ENCODE results near the gene CUL3.

CUL3 gene

DNA sequence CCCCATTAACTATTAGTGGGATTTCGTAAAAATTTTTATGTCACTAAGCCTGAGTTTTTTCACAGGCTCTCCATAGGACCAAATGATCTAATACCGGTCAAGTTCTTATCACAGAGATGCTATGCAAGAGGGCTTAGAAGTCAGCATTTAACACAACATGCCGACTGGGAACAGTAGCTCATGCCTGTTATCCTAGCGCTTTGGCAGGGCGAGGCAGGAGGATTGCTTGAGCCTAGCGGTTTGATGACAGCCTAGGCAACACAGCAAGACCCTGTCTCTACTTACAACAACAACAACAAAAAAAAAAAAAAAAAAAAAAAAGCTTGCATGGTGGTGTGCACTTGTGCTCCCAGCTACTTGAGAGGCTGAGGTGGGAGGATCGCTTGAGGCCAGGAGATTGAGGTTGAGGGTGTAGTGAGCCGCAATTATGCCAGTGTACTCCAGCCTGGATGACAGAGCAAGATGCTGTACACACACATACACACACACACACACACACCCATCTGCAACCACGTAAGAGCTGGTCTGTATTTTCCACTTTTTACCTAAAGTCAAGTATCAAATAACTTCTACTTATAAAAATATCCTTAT lies 115.7 kb downstream of the CUL3 start:
- no peak for DNase-seq (ENCODE audit: low read depth)

DNA sequence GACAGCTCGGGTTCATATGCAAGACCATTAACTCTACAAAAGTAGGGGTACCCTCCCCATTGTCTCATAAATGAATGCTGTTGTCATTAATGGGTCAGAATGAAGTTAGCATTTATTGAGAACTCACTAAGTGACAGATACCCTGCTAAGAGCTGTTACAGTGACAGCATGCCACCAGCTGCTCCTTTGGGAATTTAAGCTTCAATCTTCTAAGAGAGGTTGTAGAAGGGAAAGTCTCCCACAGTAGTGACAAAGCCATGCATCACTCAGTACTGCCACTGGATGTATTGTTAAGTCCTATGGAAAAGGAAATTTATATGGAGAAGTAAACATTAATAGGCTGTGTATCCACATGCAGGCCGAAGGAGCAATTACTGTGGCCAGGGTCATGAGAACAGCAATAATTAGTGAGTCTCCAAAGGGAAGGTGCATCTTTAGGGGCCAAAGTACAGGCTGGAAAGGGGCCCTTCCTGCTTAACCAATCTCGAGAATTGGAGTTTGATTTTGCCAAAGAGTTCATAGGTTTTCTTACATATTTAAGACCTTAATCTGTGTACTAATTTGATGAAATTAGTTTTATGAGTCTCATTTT lies 118.8 kb downstream of the CUL3 start:
- no peak for DNase-seq (ENCODE audit: low read depth)

DNA sequence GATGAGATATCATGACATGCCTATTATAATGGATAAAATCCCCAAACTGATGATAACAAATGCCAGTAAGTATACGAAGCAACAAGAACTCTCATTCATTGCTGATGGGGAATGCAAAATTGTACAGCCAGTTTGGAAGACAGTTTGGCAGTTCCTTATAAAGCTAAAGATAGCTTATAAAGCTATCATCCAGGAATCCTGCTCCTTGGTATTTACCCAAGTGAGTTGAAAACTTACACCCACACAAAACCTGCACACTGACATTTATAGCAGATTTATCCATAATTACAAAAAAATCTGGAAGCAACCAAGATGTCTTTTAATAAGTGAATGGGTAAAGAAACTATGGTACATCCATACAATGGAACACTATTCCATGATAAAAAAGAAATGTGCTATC lies 123.8 kb downstream of the CUL3 start:
- no peak for DNase-seq (ENCODE audit: low read depth)

DNA sequence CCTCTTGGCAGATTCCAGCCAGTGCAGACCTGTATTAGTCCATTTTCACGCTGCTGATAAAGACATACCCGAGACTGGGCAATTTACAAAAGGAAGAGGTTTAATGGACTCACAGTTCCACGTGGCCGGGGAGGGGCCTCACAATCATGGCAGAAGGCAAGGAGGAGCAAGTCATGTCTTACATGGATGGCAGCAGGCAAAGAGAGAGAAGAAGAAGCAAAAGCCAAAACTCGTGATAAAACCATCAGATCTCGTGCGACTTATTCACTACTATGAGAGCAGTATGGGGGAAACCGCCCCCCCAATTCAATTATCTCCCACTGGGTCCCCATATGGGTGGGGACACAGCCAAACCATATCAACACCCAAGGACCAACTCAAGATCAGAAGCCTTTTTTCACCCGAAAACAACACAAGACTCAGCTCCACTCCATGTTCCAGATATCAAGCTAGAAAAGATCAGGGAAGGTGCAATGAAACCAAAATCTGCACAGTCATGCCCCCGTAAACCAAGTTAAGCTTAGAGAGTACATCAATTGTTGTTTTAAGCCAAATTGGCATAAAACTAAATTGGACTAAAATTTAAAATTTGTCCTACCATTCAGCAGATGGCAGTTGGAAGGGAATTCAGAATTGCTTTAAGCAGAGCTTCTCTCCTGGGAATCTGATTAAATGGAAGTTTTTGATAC lies 127.6 kb downstream of the CUL3 start:
- no peak for DNase-seq (ENCODE audit: low read depth)

DNA sequence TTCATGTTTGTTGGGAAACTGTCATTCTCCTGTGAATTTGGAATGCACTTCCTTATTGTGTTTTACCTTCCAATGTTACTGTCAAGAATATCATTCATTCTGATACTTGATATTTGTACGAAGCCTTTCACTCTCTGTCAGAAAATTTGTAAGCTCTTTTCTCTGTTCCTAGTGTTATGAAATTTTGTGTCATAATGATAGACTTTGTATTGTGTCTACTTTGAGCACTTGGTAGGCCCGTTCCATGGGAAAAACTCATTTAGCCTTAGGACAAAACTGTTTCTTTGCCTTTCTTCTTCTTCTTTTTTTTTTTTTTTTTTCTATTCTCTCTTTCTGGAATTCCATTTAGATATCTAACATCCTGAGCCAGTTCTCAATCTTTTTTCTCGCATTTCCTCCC lies 131.3 kb downstream of the CUL3 start:
- DNase-seq (ENCODE audit: low read depth): no peak

DNA sequence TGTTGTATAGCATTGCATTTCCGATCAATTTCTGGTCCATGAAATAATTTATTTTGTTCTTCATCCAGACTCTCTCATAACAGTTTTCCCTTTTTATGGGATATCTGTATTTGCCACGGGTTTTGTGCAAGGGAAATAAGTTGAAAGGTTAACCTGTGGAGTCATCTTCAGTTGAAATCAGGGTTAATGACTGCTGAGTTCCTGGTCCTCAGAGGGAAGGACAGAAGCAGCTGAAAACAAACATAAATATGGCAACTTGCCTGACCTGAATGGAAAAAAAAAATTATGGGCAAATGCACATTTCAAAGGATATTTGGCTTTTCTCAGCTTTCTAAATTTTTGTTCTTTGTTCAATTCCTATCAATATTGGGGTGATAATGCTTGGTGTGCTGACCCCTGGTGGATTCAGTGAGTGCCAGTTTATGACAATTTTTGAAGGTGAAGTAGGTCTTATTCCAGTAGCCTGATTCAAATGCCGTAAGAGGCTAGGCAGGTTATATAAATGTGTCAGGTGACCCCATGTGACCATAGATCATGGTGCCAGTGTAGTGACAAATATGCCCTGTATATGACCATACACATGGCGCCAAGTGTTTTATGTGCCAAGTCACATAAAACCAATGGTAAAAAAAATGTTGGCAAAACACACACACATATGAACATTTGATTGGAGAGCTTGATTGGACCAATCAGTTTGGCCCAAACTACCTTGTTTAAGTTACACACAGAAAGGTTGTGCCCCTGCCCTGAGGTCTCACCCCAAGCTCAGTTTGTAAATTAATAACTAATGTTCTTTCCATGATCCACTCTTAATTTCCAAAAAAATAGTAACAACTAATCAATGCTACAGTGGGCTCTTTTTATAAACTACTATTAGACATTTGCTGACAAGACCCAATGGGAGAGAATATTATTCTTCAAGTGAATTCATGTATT lies 135.7 kb downstream of the CUL3 start:
- DNase-seq (ENCODE audit: low read depth): no peak

DNA sequence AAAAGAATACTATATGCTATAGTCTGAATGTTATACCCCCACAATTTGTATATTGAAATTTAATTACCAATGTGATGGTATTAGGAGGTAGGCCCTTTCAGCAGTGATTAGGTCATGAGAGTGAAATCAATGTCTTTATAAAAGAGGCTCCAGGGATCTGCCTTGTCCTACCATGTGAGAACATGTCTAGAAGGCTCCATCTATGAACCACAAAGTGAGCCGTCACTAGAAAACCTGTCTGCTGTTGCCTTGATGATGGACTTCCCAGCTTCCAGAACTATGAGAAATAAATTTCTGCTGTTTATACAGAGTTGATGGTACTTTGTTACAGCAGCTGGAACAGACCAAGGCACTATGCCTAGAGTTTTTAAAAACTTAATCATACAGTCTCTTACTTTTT lies 136.9 kb downstream of the CUL3 start:
- no peak for DNase-seq (ENCODE audit: low read depth)

DNA sequence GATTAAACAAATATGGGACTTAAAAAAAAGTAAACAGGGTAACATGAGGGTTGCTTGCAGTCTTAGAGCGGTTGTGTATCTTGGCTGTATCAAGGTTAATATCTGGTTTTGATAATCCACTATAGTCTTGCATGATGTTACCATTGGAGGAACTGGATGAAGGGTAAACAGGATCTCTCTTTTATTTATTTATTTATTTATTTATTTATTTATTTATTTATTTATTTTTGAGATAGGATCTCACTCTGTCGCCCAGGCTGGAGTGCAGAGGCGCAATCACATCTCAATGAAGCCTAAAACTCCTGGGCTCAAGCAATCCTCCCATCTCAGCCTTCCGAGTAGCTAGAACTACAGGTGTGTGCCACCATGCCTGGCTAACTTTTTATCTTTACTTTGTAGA lies 140.4 kb downstream of the CUL3 start:
- no peak for DNase-seq (ENCODE audit: low read depth)

DNA sequence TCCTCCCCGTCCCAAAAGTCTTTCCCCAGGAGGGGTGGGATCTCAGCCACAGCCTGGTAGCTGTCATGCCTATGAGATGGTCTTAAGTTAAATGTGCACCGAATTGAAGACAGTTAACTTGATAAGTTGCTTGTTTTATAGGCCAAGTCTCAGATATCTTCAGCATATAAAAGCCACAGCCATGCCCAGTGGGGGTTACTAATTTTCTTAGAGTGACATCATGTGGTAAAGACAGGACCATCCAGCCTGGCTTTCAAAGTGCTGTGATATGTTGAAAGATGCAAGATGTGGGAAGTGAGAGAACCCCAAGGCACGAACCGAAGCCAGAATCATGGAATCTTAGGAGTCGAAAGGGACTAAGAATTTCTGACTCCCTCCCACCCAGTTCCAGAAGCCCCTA lies 141.1 kb downstream of the CUL3 start:
- DNase-seq (ENCODE audit: low read depth): no peak

DNA sequence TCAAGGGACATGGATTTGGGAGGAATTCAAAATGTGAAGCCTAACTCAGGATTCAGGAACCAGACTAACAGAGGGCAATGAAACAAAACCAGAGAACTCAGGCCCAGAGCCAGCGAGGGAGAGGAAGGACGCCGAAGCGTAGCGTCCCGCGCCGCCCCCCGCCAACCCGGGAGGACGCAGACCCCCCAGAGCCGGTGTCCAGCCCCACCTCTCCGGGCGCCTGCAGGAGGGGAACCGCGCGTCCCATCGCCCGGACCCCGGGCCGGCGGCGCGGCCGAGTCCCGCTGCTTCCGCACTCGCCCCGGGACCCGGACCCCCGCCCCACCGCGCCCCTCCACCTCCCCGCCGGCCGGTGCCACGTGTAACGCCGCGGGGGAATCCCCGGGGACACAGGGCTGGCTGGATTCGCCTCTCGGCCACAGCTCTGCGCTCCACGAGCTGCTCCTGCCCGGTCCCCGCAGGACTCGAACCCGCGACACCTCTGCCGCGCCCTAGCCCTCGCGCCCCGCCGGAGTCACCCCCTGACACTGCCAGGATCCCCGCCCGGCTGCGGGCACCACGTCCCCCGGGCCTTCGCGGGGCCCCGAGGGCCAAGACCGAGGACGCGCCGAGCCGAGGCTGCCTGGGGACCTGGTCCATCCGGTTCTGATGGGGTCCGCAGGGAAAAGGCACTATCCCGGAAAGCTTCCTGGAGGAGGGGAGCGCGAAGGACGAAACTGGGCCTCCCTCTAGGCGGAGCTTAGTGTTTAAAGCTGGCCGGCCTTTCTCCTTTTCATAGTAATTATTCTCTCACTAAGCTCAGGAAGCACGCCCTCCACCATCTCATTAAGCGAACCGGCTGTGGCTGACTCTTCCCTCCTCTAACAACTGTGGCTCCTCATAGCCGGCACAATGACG lies 142.8 kb downstream of the CUL3 start:
- peak; percentile 10 for DNase-seq (ENCODE audit: low read depth)

DNA sequence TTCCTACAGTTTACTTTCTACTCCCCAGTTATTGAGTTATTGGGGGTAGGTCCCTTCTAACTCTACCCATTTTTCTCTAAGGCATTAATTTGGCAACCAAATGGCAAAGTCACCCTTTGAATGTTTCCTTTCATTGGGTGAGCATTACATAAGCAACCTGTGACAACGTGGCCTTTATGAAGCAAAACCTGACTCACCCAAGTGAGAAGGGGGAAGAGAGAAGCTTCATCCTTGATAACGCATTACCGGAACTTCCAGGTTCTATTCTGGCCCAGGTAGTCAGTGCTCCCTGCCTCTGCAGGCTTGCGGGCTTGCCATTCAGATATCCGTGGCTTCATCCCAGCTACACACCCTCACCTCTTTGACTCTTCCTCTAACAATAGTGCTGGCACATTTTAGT lies 144.2 kb downstream of the CUL3 start:
- DNase-seq (ENCODE audit: low read depth): no peak

DNA sequence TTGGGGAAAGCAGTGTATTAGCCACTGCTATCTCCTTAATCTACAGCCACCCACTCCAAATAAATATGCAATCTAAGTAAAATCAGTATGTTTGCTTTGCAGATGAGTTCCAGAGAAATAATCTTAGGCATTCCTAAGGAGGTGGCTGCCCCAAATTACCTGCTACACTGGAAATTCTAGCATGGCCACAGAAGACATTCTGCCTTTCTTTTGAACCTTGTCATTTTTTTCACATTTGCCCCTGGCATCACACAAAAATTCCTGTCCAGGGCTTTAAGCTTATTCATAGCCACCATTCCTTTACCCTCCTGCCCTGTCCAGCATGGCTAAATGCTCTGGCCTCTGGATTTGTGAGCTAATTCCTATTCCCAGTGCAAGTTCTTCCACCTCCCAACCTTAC lies 146.4 kb downstream of the CUL3 start:
- no peak for DNase-seq (ENCODE audit: low read depth)

DNA sequence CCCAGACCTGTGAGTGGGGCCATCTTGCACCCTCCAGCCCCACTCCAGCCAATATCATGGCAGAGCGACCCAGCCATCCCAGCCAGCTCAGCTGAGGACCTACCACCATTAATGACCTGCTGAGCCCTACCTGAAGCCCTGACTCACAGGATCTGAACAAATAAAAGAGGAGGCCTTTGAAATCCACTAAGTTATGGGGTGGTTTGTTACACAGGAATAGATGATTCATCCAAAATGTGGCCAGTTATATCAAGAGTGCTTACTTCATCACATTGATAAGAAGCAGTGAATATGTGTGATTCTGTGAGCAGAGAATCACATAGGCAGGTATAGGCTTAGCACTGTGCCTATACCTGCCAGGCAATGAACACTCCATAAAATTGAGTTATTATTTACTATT lies 148.5 kb downstream of the CUL3 start:
- no peak for DNase-seq (ENCODE audit: low read depth)

DNA sequence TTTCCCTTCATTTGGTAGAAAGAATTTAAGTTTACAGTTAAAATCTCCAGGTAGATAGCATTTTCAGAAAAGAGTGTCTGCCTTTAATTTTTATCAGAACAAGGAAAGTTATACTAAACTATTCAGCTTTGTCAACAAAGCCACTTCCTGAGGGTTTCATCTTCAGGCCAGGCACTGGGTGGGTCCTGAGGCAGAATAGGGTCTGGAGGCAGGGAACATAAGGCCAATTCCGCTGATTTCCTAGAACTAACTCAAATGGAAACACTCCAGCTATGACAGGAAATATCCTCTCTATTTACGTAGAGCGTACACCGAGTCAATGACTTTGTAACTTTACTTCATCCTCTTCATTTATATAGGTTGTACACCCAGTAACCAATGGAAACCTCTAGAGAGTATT lies 150.5 kb downstream of the CUL3 start:
- no peak for DNase-seq (ENCODE audit: low read depth)

DNA sequence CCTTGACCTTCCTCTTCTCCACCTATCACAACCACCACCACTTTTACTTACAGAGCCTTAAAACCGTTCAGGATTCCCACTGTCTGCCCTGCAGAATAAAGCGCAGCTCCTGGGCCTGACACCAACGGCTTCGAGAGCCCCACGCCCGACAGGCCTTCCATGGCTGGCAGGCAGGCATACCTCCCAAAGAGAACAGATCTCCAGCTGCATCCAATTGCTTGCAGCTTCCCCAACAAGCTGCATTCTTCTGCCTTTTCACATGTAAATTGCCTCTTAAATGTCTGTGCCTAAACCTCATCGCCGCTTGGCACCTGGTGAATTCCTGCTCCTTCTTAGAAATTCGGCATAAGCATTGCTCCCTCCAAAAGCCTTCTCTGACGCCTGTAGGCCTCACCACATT lies 151.7 kb downstream of the CUL3 start:
- no peak for DNase-seq (ENCODE audit: low read depth)

DNA sequence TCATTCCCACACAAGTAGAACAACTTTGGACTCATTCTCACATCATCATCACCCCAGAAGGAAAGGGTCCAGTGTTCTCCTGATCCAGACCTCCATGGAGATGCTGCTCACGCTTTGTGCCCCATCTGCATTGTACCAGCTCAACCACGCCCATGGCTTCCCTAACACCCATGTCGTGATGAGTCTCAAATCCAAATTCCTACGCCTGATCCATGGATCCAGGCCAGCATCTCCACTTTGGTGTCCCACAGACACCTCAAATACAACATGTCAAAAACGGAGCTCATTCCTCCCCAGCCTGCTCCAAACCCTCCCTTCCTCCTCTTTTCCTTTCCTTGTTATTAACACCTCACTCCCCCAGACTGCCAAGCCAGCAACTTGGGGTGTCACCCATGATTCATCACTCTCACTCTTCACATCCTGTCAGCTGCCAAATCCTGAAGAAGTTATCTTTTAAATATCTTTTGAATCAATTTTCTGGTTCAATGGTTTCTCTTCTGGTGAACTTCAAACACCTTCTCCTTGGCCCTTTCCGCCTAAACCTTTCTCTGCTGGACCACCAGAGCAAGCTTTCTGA lies 153.1 kb downstream of the CUL3 start:
- DNase-seq (ENCODE audit: low read depth): no peak

DNA sequence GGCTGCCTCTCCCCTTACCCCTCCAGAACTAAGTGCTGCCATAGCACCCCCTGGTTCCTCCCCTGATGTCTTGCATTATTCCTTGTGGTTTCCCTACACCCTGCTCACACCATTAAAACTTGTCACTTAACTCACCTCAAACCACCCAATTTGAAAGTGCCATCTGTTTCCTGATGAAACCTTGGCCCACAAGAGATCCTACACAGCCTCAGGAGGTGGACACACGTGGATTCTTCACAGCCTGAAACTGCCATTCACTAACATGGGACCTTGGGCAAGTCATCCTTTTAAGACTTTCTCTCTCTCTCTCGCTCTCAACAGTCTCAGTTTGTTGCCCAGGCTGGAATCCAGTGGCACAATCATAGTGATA lies 155.7 kb downstream of the CUL3 start:
- DNase-seq (ENCODE audit: low read depth): no peak

DNA sequence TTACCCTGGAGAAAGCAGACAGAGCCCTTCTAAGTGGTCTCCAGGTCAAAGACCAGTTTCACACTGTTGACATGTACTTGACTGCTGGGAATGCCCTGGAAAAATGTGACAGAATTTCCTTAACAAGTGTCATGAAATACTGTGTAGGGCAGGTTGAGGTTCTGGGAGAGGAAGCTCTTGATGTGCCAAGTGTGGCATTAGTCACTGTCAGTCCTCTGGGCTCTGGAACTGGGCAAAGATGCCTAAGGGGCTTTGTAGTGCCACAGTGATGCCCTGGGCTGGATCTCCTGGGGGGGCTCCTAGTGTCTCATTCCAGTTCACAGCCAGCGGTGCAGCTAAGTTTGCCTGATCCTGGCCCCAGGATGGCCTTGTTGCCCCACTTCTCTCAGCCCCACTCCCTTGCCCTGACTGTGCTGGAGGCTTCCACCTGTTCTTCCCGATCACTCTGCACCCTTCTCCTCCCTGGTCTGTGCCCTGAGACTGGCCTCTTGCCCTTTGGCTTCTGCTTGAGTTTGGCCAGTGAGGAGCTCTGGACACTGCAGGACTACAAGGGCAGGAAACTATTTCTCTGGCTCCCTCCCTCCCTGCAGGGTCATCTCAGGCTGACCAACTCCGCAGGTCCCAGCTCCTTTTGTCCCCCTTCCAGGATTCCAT lies 156.2 kb downstream of the CUL3 start:
- DNase-seq (ENCODE audit: low read depth): no peak

DNA sequence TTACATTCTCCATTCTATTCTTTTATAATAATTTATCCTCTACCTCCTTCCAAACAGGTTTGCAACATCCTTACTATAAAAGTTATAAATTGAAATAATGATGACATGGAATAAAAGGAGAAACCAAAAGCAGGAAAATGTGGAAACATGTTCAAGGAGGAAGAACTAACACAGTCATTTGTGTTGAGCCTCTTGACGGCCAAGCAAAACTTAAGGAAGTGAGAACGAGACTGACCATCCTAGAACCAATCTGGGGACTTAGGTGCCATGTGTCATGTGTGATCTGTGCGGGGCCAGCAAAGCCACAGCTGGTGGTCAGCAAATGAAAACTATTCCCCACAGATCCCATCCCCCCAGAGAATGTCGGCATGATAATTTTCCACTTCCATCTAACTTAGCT lies 157.7 kb downstream of the CUL3 start:
- DNase-seq (ENCODE audit: low read depth): no peak

DNA sequence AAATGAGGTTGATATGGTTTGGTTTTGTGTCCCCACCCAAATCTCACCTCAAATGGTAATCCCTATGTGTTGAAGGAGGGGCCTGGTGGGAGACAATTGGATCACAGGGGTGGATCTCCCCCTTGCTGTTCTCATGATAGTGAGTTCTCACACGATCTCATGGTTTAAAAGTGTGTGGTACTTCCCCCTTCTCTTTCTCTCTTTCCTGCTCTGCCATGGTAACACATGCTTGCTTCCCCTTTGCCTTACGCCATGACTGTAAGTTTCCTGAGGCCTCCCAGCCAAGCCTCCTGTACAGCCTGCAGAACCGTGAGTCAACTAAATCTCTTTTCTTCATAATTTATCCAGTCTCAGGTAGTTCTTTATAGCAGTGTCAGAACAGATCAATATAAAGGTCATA lies 158.5 kb downstream of the CUL3 start:
- DNase-seq (ENCODE audit: low read depth): no peak

DNA sequence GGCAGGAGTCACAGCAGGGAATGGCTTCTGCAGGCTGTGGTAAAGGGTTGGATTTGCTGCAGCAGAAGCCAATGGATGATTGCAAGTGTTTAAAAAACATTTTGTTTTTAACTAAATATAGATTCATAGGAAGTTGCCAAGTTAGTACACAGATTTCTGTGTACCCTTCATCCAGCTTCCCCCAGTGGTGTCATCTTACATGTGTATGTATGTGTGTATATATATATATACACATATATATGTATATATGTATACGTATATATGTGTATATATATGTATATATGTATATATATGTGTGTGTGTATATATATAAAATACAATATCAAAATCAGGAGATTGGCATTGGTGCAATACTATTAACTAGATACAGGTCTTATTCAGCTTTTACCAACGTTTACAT lies 164.1 kb downstream of the CUL3 start:
- no peak for DNase-seq (ENCODE audit: low read depth)

Data from fibroblast of gingiva (primary cell).